GM12872 (cell line): Measurements from ENCODE around the gene HOXA3.

Experiments
- TF ChIP-seq, protein P1 (sequence below): IDR thresholded peaks from 3 replicates; pipeline ENCODE4 v1.5.1; 2011; ENCODE audit warnings: low read depth, mild to moderate bottlenecking, low read length, moderate library complexity; ENCODE audit not compliant: insufficient read depth

The HOXA3 gene

GRCh38 chr7:27169658-27170425 is 17.5 kb upstream of the HOXA3 start:
- TF ChIP-seq, protein P1, sequence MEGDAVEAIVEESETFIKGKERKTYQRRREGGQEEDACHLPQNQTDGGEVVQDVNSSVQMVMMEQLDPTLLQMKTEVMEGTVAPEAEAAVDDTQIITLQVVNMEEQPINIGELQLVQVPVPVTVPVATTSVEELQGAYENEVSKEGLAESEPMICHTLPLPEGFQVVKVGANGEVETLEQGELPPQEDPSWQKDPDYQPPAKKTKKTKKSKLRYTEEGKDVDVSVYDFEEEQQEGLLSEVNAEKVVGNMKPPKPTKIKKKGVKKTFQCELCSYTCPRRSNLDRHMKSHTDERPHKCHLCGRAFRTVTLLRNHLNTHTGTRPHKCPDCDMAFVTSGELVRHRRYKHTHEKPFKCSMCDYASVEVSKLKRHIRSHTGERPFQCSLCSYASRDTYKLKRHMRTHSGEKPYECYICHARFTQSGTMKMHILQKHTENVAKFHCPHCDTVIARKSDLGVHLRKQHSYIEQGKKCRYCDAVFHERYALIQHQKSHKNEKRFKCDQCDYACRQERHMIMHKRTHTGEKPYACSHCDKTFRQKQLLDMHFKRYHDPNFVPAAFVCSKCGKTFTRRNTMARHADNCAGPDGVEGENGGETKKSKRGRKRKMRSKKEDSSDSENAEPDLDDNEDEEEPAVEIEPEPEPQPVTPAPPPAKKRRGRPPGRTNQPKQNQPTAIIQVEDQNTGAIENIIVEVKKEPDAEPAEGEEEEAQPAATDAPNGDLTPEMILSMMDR, result no peak

- TF ChIP-seq, protein P1, result 0 out of 3 replicates have a peak, but pooled peaks have one; percentile 6
These were observed 16.0 kb upstream of the HOXA3 start for GRCh38 chr7:27168265-27168947.

GRCh38 chr7:27167916-27168264 is 15.5 kb upstream of the HOXA3 start:
- TF ChIP-seq, protein P1, result no peak

GRCh38 chr7:27166531-27167505 is 14.4 kb upstream of the HOXA3 start:
- TF ChIP-seq, protein P1, result no peak

DNA sequence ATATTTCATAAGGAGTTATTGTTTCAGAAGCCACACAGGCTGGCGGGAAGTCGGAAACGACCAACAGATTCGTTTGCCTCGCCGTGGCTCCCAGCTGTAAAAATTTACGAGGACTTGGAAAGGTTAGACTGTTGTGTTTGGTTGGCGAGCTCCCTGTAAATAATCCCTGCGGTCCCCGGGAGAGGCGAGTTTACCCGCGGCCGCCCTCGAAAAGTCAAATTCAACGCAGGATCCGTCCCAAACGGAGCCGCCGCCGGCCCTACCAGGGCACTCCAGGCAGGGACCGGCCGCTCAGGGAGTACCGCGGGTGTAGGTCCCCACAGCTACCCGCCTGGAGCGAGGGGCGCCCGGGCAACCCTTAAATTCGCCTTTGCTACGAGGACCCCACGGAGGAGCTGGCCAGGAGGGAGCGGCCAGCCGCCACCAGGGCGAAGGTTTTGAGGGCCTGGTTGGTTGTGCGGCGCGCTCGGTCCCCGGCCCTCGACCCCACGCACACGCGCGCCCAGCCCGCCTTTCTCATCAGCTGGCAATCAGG is 13.7 kb upstream of the HOXA3 start:
- TF ChIP-seq, protein P1, result no peak

DNA sequence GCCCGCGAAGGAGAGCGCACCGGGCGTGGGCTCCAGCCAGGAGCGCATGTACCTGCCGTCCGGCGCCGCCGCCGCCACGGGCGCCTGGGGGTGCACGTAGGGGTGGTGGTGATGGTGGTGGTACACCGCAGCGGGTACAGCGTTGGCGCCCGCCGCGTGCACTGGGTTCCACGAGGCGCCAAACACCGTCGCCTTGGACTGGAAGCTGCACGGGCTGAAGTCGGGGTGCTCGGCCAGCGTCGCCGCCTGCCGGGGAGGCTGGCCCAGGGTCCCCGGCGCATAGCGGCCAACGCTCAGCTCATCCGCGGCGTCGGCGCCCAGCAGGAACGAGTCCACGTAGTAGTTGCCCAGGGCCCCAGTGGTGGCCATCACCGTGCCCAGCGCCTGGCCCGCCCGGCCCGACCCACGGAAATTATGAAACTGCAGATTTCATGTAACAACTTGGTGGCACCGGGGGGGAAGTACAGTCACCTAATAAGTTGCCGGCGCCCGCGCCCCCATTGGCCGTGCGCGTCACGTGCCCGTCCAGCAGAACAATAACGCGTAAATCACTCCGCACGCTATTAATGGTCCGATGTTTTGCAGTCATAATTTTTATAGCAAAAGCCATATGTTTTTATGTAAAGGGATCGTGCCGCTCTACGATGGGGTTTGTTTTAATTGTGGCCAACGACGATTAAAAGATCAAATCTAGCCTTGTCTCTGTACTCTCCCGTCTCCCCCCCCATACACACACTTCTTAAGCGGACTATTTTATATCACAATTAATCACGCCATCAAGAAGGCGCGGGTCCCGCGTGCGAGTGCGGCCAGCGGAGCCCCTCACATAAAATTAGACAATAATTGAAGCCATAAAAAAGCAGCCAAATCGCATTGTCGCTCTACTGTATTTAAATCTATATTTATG is 13.0 kb upstream of the HOXA3 start, which contains the start of gene HOXA9:
Gene HOXA9 (minus strand): TSS at position 449 of the 907 bp plus-strand sequence. CDS start 80 bp downstream, at position 369.
- TF ChIP-seq, protein P1, result no peak
